Measurements from ENCODE around the gene UBE2D3.

DNA sequence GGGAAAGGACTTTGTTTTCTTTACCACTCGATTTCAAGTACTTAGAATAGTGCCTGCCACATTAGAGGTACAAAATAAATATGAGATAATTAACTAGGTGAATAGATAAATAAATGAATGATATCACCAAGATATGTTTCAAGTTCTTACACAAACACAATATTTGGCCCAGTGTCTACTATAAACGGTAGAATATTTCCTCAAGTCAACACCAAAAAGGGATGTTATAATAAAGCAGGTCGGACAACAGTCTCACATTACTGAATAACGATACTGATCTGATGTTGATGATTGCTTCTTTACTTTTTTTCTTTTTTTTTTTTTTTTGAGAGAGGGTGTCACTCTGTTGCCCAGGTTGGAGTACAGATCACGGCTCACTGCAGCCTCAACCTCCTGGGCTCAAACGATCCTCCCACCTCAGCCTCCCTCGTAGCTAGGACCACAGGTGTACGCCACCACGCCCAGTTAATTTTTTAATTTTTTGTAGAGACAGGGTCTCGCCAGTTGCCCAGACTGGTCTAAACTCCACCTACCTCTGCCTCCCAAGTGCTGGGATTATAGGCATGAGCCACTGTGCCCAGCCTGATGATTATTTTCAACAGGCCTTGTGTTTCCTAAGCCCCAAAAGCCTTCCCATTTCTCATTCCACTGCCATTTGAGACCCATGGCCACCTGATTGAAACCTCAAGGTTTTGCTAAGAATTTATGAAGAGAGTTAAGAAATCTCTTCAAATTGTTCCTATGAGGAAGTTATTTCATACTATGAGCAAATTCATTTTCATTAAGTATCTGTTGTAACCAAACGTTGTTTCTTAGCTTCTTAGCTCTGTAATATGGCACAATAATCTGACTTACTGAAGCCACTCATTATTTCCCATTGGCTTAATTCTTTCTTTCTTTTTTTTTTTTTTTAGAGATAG, 68.8 kb downstream of the UBE2D3 start:
- TF ChIP-seq, protein P1, sequence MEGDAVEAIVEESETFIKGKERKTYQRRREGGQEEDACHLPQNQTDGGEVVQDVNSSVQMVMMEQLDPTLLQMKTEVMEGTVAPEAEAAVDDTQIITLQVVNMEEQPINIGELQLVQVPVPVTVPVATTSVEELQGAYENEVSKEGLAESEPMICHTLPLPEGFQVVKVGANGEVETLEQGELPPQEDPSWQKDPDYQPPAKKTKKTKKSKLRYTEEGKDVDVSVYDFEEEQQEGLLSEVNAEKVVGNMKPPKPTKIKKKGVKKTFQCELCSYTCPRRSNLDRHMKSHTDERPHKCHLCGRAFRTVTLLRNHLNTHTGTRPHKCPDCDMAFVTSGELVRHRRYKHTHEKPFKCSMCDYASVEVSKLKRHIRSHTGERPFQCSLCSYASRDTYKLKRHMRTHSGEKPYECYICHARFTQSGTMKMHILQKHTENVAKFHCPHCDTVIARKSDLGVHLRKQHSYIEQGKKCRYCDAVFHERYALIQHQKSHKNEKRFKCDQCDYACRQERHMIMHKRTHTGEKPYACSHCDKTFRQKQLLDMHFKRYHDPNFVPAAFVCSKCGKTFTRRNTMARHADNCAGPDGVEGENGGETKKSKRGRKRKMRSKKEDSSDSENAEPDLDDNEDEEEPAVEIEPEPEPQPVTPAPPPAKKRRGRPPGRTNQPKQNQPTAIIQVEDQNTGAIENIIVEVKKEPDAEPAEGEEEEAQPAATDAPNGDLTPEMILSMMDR (conservative IDR thresholded peaks at IDR 0.05; ENCODE audit: low read length): no peak
- TF ChIP-seq EZH2phosphoT487 (IDR thresholded peaks at IDR 0.05; ENCODE audit: borderline replicate concordance): no peak

Measured in Loucy (cell line).